GM18907 (cell line): ENCODE measurements around the gene NANP.
"Not testable (repeated sequence)": the region's sequence is repeated elsewhere in the genome, so short reads cannot be mapped to it uniquely, and the experiment has no call there.

Experiments
- ATAC-seq: cut with Tn5 transposase; IDR thresholded peaks from one replicate; pipeline ENCODE4 v1.9.1; 2021; ENCODE audit warnings: mild to moderate bottlenecking, moderate library complexity; ENCODE audit not compliant: unreplicated experiment

The NANP gene

GRCh38 chr20:25608774-25609173, 15.0 kb downstream of the NANP start:
- ATAC-seq, result no peak

GRCh38 chr20:25606094-25606695, 17.6 kb downstream of the NANP start:
- ATAC-seq, result no peak

- no peak for ATAC-seq
Measured at GRCh38 chr20:25605148-25605547, 18.7 kb downstream of the NANP start.

- ATAC-seq, result no peak
Measured at GRCh38 chr20:25604611-25605010, 19.2 kb downstream of the NANP start.

- ATAC-seq, result not testable (repeated sequence)
Measured at GRCh38 chr20:25602914-25603309, 20.9 kb downstream of the NANP start.

GRCh38 chr20:25602191-25602913, 21.5 kb downstream of the NANP start:
- ATAC-seq, result not testable (repeated sequence)

GRCh38 chr20:25601659-25602058, 22.2 kb downstream of the NANP start:
- no peak for ATAC-seq

- ATAC-seq, result no peak
Measured at GRCh38 chr20:25600632-25601031, 23.2 kb downstream of the NANP start.

GRCh38 chr20:25592135-25592852, 31.5 kb downstream of the NANP start:
- no peak for ATAC-seq

- not testable (repeated sequence) for ATAC-seq
Measured at GRCh38 chr20:25590778-25591177, 33.0 kb downstream of the NANP start.

GRCh38 chr20:25588491-25588890, 35.3 kb downstream of the NANP start:
- ATAC-seq, result no peak

- ATAC-seq, result no peak
Measured at GRCh38 chr20:25587536-25587935, 36.3 kb downstream of the NANP start.

- ATAC-seq, result no peak
Measured at GRCh38 chr20:25586877-25587276, 36.9 kb downstream of the NANP start.

GRCh38 chr20:25584905-25585704, 38.7 kb downstream of the NANP start, which contains the start of gene NINL:
TSS of gene NINL (minus strand) at chr20:25585531. CDS start at chr20:25526587, 58,944 bp downstream.
- peak; percentile 80 for ATAC-seq

GRCh38 chr20:25583607-25584006, 40.2 kb downstream of the NANP start:
- not testable (repeated sequence) for ATAC-seq

- no peak for ATAC-seq
Measured at GRCh38 chr20:25580711-25581110, 43.1 kb downstream of the NANP start.

GRCh38 chr20:25579081-25579770, 44.6 kb downstream of the NANP start:
- no peak for ATAC-seq

GRCh38 chr20:25576783-25577530, 46.9 kb downstream of the NANP start:
- ATAC-seq, result no peak

GRCh38 chr20:25574411-25574810, 49.4 kb downstream of the NANP start:
- ATAC-seq, result no peak
